Esophagus (tissue), 2 donors: ENCODE measurements around the gene C1QTNF2. TPM values are rescaled to one million over a fixed set of nuclear protein-coding genes. Genes with fewer than 3 reads are reported as not detected.
A peak's percentile ranks its signal among the peaks of the same experiment; 100 is the strongest.

ENCODE experiments used
- H3K27ac ChIP-seq, 2 donors: one replicate each; pipeline ENCODE4 v1.5.1; 2013; ENCODE audit warnings: low read depth in 2 of 2, mild to moderate bottlenecking in 2 of 2, inconsistent platforms in 1 of 2, low read length in 1 of 2, moderate library complexity in 1 of 2
- H3K27me3 ChIP-seq, 2 donors: one replicate each; pipeline ENCODE4 v1.6.1; 2013; ENCODE audit warnings: low read length in 2 of 2, control low read depth in 1 of 2, mild to moderate bottlenecking in 1 of 2; ENCODE audit not compliant: insufficient read depth in 2 of 2, control insufficient read depth in 1 of 2
- H3K36me3 ChIP-seq, 2 donors: one replicate each; pipeline ENCODE4 v1.6.1; 2013; ENCODE audit warnings: low read length in 1 of 2; ENCODE audit not compliant: control insufficient read depth in 2 of 2, insufficient read depth in 2 of 2
- H3K4me1 ChIP-seq, 2 donors: one replicate each; pipeline ENCODE4 v1.6.1; 2013; ENCODE audit warnings: low read length in 1 of 2; ENCODE audit not compliant: control insufficient read depth in 2 of 2, insufficient read depth in 2 of 2
- H3K4me3 ChIP-seq, 2 donors: one replicate each; pipeline ENCODE4 v1.5.1; 2013; ENCODE audit warnings: low read length in 2 of 2, mild to moderate bottlenecking in 2 of 2, low read depth in 1 of 2, moderate library complexity in 1 of 2
- H3K9me3 ChIP-seq, 2 donors: one replicate each; pipeline ENCODE4 v1.6.1; 2013; ENCODE audit warnings: mild to moderate bottlenecking in 2 of 2, low read depth in 1 of 2, low read length in 1 of 2, moderate library complexity in 1 of 2; ENCODE audit not compliant: control insufficient read depth in 2 of 2, insufficient read depth in 1 of 2
- WGBS, 2 donors: extraction: QIAGEN DNeasy Blood & Tissue Kit; methylation state at CpG; one replicate each; pipeline ENCODE4 v1.1.7; 2013; 5-methylcytosine and 5-hydroxymethylcytosine counted together
- polyA plus RNA-seq, 2 donors: library from polyadenylated mRNA; stranded (reverse); fragments of 200-250 nt; gene quantifications; one replicate each; pipeline ENCODE4 v1.2.3, GENCODE V29; 2013
- donor health status: healthy with polysubstance abuse.
- donor health status: Bipolar disorder and iron deficiency.

Gene C1QTNF2
- under 1 TPM; 0.53 to 0.69 TPM for polyA plus RNA-seq

- H3K27ac ChIP-seq = peak within 1 kb of the TSS; percentile 10 to 65
- no peaks in the 10 kb centered on the region for H3K9me3 ChIP-seq
- H3K36me3 ChIP-seq = no peaks in the 10 kb centered on the region
- H3K4me1 ChIP-seq = no peaks in the 10 kb centered on the region
- peak within 1 kb of the TSS; percentile 46 to 50 for H3K4me3 ChIP-seq
- 2 to 3% methylated on average over 25 to 45 of the region's 45 CpGs for WGBS, 2 donors
- no peaks in the 10 kb centered on the region for H3K27me3 ChIP-seq
These were observed at the start of gene C1QTNF2 for GRCh38 chr5:160369990-160370712. Gene C1QTNF2, minus strand, starts transcription at chr5:160370626. Its CDS starts 15,615 bp downstream, at chr5:160355011.

DNA sequence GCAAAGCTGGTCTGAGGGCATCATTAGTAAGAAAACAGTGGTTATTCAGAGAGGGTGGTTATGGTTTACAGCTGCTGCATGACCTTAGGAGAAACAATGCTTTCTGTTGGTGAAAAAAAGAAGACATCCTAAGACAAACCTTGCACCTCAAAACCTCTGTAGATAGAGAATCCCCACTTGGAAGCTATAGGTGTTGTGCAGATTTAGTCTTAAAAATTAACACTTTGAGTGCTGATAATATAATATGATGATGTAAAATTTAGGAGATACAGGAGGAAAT lies 49.8 kb upstream of the C1QTNF2 start:
- Histone ChIP-seq H3K27me3 (no peaks in the 10 kb centered on the region), H3K4me3 (no peak overlapping the region), H3K27ac (no peak overlapping the region), H3K9me3 (no peaks in the 10 kb centered on the region), H3K36me3 (no peaks in the 10 kb centered on the region), H3K4me1 (peaks cover 0 to 2% of the 10 kb centered on the region in 2 donors)

DNA sequence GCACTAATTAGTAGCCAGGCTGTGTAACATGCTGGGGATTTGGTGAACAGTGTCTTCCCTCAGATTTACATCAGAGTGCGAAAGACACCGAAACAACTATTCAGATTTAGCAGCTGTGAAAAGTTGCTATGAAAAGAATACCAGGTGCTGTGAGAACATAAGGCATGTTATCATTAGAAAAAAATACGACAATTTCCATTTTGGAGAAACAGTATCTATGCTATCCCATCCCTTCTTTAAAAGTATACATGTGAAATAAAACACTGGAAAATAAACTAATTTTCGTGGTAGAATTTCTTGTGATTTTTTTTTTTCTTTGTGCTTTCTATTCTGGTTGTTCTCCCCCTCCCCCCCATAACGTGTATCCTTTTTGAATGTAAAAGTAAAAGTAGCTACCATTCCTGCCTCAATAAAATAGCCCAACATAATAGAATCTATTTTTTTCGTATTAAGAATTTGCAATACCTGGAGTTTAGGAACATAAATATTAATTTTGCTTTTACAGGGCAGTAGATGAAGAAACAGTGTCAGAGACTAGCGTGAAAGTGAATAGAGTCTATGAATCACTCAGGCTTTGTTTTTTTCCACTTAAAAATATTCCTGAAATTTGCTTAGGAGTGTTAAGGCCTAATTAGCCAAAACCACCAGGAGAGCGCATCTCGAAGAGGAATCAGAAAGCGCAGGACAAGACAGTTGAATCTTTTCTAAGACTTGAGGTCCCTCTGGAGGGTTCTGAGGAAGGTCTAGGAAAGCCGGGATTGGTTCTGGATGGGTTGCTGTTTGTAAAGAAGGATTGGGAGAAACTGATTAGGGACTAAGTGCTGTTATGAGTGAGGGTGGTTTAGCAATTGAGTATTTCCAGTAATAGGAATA lies 49.3 kb upstream of the C1QTNF2 start:
- peak overlapping the region; percentile 89 to 92 for H3K27ac ChIP-seq

DNA sequence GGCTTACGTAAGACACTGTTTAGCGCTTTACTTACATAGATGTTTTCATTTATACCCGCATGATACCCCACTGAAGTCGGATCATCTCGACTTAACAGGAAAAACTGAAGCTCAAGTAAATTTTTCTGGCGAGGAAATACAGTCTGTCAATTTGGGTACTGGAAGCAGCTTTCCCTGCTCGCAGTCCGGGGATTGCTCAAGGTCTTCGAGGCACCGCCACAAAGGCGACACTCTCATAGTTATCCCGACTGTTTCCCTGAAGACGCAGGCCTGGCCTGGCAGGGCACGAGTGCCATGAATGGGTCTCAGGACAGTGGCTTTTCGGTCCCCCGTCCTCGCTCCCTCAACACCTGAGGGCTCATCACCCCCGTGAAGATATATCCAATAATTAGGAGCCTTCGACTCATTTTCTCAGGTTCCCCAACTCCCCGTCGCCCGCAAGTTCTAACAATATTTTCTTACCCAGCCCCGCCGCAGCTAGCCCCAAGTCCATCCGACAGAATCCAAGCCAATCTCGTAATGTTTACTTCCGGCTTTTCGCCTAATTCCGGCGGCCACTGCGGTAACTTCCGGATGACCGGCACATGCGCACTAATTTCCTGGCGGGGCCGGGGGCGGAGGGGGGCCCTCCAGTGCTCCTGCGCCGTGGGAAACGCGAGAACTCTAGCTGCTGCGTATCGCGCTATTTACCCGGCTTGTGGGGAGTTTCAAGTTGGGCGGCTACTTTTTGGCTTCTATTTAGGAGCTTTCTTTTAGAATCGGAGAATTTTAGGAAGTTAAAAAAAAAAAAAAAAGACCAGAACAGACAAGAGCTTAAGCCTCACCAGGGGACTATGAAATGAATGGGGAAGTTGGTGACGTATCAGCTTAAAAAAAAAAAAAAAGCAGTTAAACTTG lies 48.4 kb upstream of the C1QTNF2 start, which contains the start of gene SLU7:
TSS of gene SLU7 (minus strand) at position 521 of the 897 bp plus-strand sequence. CDS start 3,787 bp downstream, outside the sequence.
- Histone ChIP-seq H3K27ac (peak within 1 kb of the TSS; percentile 89 to 92), H3K27me3 (no peaks in the 10 kb centered on the region), H3K9me3 (no peaks in the 10 kb centered on the region), H3K4me3 (peak within 1 kb of the TSS; percentile 90 to 99), H3K4me1 (peaks cover 0 to 2% of the 10 kb centered on the region in 2 donors), H3K36me3 (no peaks in the 10 kb centered on the region)
- 0 to 1% methylated on average over 48 of the region's 48 CpGs for WGBS, 2 donors

More for the DNA sequence above, 49.3 kb upstream of the C1QTNF2 start:
- H3K4me3 ChIP-seq = peak overlapping the region; percentile 9 to 99
- 36 to 40% methylated on average over 11 of the region's 11 CpGs for WGBS, 2 donors
- H3K4me1 ChIP-seq = peaks cover 0 to 2% of the 10 kb centered on the region in 2 donors
- no peaks in the 10 kb centered on the region for H3K36me3 ChIP-seq
- no peaks in the 10 kb centered on the region for H3K9me3 ChIP-seq
- H3K27me3 ChIP-seq = no peaks in the 10 kb centered on the region

DNA sequence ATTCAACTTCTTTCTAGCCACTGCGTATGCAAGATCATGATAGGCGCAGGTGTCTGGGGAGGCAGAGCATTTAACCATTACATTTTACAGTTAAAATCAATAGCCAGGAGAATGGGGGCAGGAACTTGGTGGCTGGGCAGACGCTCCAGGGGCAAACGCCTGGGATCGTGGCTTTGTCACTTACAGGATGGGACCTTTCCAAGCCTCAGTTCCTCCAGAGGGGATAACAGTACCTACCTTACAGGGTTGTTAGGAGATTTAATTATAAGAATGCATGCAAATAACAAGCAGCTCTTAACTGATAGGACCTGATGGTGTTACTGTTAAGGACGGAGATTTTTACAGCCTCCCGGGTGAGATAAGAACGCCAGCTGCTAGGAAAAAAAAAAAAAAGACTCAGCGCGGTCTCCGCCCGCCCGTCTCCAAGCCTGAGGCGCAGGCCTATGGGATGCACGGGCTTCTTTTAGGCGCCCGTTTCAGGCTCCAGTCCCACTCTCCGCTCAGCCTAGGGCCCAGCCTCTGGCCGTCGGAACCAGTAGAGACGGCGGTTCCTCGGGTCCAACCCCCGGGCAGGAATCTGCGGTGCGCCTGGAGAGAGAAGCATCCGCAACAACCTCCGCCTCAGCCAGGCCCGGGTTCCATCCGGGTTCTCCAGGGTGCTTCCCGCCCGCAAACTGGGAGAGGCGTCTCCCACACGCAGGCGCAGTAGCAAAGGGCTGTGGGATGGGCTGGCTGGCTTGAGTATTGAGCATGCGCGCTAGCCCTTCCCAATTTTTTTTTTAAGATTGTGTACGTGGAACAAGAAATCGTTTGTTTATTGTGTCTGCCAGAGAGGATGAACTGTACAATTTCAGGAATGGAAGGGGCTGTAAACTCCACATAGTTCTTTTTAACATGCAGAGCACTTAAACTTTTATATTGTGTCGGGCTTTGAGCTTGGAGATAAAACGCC lies 29.3 kb upstream of the C1QTNF2 start, which contains the start of gene FAM200C:
TSS of gene FAM200C (minus strand) at position 653 of the 952 bp plus-strand sequence. CDS start 4,564 bp downstream, outside the sequence.
- peak within 1 kb of the TSS; percentile 89 to 97 for H3K27ac ChIP-seq
- no peaks in the 10 kb centered on the region for H3K4me1 ChIP-seq
- H3K36me3 ChIP-seq = peaks cover 4% of the 10 kb centered on the region in 2 donors
- H3K4me3 ChIP-seq = peak within 1 kb of the TSS; percentile 72 to 91
- no peaks in the 10 kb centered on the region for H3K9me3 ChIP-seq
- WGBS, 2 donors = 0 to 1% methylated on average over 40 to 41 of the region's 41 CpGs
- H3K27me3 ChIP-seq = no peaks in the 10 kb centered on the region

- no peak overlapping the region for H3K27ac ChIP-seq
- H3K4me3 ChIP-seq = no peak overlapping the region
- 37 to 40% methylated on average over 4 of the region's 4 CpGs for WGBS, 2 donors
- H3K36me3 ChIP-seq = peaks cover under 1 to 4% of the 10 kb centered on the region in 2 donors
- no peaks in the 10 kb centered on the region for H3K4me1 ChIP-seq
- no peaks in the 10 kb centered on the region for H3K27me3 ChIP-seq
- H3K9me3 ChIP-seq = no peaks in the 10 kb centered on the region
These were observed 28.4 kb upstream of the C1QTNF2 start for GRCh38 chr5:160398806-160399205.

- H3K36me3 ChIP-seq = no peaks in the 10 kb centered on the region
- no peak overlapping the region for H3K4me3 ChIP-seq
- no peaks in the 10 kb centered on the region for H3K9me3 ChIP-seq
- no peaks in the 10 kb centered on the region for H3K27me3 ChIP-seq
- no peaks in the 10 kb centered on the region for H3K4me1 ChIP-seq
- no peak overlapping the region for H3K27ac ChIP-seq
- WGBS, 2 donors = 97 to 100% methylated on average over 1 of the region's 1 CpG
These were observed 27.1 kb upstream of the C1QTNF2 start for GRCh38 chr5:160397492-160397891.

- 94% methylated on average over 7 of the region's 7 CpGs for WGBS, 2 donors
- H3K27ac ChIP-seq = no peak overlapping the region
- no peak overlapping the region for H3K4me3 ChIP-seq
- no peaks in the 10 kb centered on the region for H3K9me3 ChIP-seq
- H3K36me3 ChIP-seq = no peaks in the 10 kb centered on the region
- H3K4me1 ChIP-seq = no peaks in the 10 kb centered on the region
- H3K27me3 ChIP-seq = no peaks in the 10 kb centered on the region
These were observed 24.7 kb upstream of the C1QTNF2 start for GRCh38 chr5:160395111-160395510.
